OCI-LY1 (cell line): Measurements from ENCODE around the gene UNC5A.

Experiments
- CTCF ChIP-seq: fragments of 200-600 bp; sonication (generic), shearing (Covaris generic); IDR thresholded peaks from 2 replicates; pipeline ENCODE4 v1.5.1; 2017; ENCODE audit warnings: mild to moderate bottlenecking, antibody characterized with exemption, low read length, moderate library complexity, mixed read lengths
- EZH2 ChIP-seq: fragments of 200-600 bp; sonication (generic), shearing (Covaris generic); IDR thresholded peaks from 2 replicates; pipeline ENCODE4 v1.8.0; 2017; ENCODE audit warnings: borderline replicate concordance, mixed run types, mild to moderate bottlenecking, antibody characterized with exemption, low read length, moderate library complexity, mixed read lengths

DNA sequence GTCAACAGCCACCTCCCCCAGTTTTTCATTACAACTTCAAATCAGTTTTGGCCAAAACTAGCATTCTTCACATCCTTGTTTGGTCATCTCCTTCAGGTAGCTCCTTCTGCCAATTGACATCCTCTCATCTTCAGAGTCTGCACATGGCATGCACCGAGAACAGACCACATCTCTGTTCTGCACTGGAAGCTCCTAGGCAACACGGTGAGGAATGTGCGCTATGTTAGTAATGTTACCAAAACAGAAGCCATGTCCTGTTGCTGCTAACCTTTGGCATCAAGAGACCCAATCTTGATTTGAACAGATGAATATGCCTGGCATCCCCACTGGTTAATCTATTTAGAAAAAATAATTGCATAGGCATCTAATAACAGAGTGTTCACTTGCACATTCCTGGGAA, 93.9 kb downstream of the UNC5A start:
- TF ChIP-seq CTCF (no peak), EZH2 (no peak)
